ENCODE data around the gene ADAM12.

ADAM12 gene

DNA sequence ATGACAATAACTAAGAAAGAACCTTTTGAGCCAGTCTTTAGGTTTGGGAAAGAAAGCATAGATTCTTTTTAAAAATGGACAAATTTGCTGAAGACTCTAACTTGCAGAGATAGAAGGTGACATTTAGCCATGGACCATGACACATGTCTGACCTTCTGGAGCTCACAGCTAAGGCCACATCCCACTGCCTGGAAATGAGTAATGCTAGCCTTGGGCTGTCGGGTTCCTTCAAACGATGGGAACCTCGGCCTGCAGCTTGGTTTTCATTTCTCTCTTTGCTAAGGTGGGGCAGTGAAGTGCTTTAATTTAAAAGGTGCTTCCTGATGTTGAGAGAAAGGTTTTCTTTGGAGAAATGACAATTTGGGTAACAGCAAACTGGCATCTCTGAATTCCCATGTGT, 268.7 kb downstream of the ADAM12 start:
- DNase-seq (ENCODE audit: low read depth): no peak
- TF ChIP-seq, protein P1, sequence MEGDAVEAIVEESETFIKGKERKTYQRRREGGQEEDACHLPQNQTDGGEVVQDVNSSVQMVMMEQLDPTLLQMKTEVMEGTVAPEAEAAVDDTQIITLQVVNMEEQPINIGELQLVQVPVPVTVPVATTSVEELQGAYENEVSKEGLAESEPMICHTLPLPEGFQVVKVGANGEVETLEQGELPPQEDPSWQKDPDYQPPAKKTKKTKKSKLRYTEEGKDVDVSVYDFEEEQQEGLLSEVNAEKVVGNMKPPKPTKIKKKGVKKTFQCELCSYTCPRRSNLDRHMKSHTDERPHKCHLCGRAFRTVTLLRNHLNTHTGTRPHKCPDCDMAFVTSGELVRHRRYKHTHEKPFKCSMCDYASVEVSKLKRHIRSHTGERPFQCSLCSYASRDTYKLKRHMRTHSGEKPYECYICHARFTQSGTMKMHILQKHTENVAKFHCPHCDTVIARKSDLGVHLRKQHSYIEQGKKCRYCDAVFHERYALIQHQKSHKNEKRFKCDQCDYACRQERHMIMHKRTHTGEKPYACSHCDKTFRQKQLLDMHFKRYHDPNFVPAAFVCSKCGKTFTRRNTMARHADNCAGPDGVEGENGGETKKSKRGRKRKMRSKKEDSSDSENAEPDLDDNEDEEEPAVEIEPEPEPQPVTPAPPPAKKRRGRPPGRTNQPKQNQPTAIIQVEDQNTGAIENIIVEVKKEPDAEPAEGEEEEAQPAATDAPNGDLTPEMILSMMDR (IDR thresholded peaks at IDR 0.05; ENCODE audit: control insufficient read depth, extremely low read depth, insufficient read depth): no peak
- no peak overlapping the region for H3K4me3 ChIP-seq (ENCODE audit: low read depth, low read length)

DNA sequence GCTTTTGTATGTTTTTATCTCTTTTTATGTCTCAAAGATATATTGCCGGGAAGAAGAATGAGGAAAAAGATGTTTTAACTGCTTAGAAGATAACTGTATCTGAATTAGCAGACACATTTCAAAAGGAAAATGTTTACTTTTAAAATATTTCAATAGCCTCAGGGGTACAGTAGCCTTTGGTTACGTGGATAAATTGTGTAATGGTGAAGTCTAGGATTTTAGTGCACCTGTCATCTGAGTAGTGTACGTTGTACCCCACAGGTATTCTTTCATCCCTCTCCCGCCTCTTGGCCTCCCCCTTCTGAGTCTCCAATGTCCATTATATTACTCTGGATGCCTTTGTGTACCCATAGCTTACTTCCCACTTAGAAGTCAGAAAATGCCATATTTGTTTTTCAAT, 269.8 kb downstream of the ADAM12 start:
- no peak overlapping the region for H3K4me3 ChIP-seq (ENCODE audit: low read depth, low read length)
- TF ChIP-seq, protein P1 (IDR thresholded peaks at IDR 0.05; ENCODE audit: control insufficient read depth, extremely low read depth, insufficient read depth): no peak
- no peak for DNase-seq (ENCODE audit: low read depth)

DNA sequence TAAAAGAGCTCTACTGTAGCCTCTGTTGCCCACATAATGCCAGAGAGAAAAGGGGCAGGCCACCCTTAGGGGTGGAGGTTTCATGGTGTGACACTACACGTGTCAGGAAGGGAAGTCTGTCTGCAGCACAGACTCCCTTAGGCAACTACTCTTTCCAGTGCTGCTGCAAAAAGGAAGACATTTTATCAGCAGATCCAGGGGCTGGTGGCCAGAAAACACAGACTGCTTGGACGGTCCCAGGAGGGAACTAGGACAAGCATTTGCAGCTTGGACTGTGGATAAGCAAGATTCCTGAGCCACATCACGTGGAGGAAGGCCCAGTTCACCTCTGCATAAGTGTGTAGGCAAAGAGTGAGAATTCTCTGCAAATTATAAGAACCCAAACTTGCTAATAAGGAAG, 271.1 kb downstream of the ADAM12 start:
- no peak for DNase-seq (ENCODE audit: low read depth)
- TF ChIP-seq, protein P1 (IDR thresholded peaks at IDR 0.05; ENCODE audit: control insufficient read depth, extremely low read depth, insufficient read depth): no peak
- H3K4me3 ChIP-seq (ENCODE audit: low read depth, low read length): no peak overlapping the region

DNA sequence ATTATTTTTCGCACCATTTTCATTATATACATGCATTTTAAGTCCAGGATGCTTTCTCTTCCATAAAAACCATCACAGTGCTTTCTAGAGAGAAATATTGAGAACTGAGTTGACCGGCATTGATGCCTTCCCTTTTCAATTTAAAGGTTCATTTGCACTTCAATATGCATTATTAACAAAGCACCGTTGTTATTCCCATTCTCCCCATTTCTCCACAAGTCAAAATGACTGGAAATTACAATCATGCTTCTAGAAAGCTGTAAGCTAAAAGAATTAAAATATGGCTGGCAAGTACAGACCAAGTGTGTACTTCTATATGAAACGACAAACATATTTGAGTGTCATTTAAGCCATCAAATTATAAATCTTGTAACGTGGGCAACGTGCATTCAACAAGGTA, 272.4 kb downstream of the ADAM12 start:
- no peak overlapping the region for H3K4me3 ChIP-seq (ENCODE audit: low read depth, low read length)
- TF ChIP-seq, protein P1 (IDR thresholded peaks at IDR 0.05; ENCODE audit: control insufficient read depth, extremely low read depth, insufficient read depth): no peak
- no peak for DNase-seq (ENCODE audit: low read depth)

DNA sequence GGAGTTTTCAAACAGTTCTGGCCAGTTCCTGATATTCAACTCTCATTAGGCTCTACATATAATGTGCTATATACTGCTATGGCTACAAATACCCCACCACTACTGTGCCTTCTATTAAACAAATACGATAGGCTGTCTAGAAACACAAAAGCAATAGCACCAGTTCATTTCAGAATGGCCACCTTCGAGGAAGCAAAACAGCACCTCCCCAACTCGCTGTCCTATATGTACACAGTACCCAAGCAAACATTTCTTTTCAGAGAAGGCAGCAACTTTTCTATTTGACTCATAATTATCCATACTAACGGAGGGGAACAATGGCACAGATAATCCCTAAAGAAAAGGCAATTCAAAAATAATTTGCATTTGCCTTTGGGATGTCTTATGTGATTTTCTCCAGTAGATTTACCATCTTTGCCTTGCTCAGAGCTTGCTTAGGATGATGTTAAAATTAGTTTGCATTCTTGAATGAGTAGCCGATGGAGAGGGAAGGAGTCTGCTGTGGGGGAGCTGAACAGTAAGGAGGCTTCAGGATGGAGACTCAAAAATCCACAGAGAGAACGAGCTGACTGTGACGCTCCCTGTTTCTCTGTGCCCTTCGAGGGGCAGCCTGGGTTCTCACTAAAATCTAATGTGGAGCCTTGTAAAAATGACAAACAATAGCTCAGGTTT, 273.3 kb downstream of the ADAM12 start:
- DNase-seq (ENCODE audit: low read depth): no peak
- no peak overlapping the region for H3K4me3 ChIP-seq (ENCODE audit: low read depth, low read length)
- TF ChIP-seq, protein P1 (IDR thresholded peaks at IDR 0.05; ENCODE audit: control insufficient read depth, extremely low read depth, insufficient read depth): no peak

DNA sequence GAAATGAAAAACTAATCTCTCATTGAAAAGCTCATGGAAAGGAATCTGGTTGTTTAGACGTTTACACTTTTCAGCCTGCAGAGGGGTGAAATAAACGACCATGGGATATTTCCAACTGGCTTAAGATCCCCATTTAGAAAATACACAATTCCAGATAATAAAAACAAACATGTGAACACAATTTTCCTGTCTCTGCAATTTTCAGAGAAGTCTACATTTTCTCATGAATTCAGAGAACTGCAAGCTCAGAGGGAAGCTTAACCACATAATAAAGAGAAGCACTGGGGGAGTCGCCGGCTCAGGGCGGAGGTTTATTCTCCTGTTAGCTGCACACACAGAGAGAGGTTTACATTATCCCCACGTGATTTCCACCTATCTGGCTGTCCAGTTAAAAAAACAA, 276.8 kb downstream of the ADAM12 start:
- H3K4me3 ChIP-seq (ENCODE audit: low read depth, low read length): no peak overlapping the region
- TF ChIP-seq, protein P1 (IDR thresholded peaks at IDR 0.05; ENCODE audit: control insufficient read depth, extremely low read depth, insufficient read depth): no peak
- no peak for DNase-seq (ENCODE audit: low read depth)

All from LNCaP clone FGC (cell line).